Glutamatergic neuron (in vitro differentiated cells): ENCODE results near the gene UBA7. TPM values are rescaled to one million over a fixed set of nuclear protein-coding genes. Genes with fewer than 3 reads are reported as not detected.
A peak's percentile ranks its signal among the peaks of the same experiment; 100 is the strongest.

Source experiments
- DNase-seq: peaks from one replicate; pipeline ENCODE4 v3.0.0; 2022
- H3K27ac Mint-ChIP-seq: one replicate; pipeline ENCODE4 v1.8.0; 2020; ENCODE audit warnings: mild to moderate bottlenecking, mixed read lengths, inconsistent platforms; ENCODE audit not compliant: unreplicated experiment
- H3K27me3 Mint-ChIP-seq: one replicate; pipeline ENCODE4 v1.8.0; 2020; ENCODE audit warnings: mild to moderate bottlenecking, moderate library complexity, mixed read lengths, inconsistent platforms; ENCODE audit not compliant: unreplicated experiment
- H3K36me3 Mint-ChIP-seq: one replicate; pipeline ENCODE4 v1.8.0; 2020; ENCODE audit warnings: mild to moderate bottlenecking, mixed read lengths, inconsistent platforms; ENCODE audit not compliant: unreplicated experiment
- H3K4me1 Mint-ChIP-seq: one replicate; pipeline ENCODE4 v1.8.0; 2020; ENCODE audit warnings: mild to moderate bottlenecking, low read depth, mixed read lengths, inconsistent platforms; ENCODE audit not compliant: unreplicated experiment
- H3K4me3 Mint-ChIP-seq: one replicate; pipeline ENCODE4 v1.8.0; 2020; ENCODE audit warnings: mild to moderate bottlenecking, mixed read lengths, inconsistent platforms; ENCODE audit not compliant: unreplicated experiment
- H3K9me3 Mint-ChIP-seq: one replicate; pipeline ENCODE4 v1.8.0; 2020; ENCODE audit warnings: mild to moderate bottlenecking, moderate library complexity, mixed read lengths, inconsistent platforms; ENCODE audit not compliant: unreplicated experiment
- CTCF ChIP-seq: fragments of 200-600 bp; sonication (generic); IDR thresholded peaks from one replicate; pipeline ENCODE4 v1.5.0; 2021; ENCODE audit not compliant: partially characterized antibody, unreplicated experiment
- total RNA-seq: library from RNA; stranded (reverse); fragmentation: NEBNext Ultra II Directional; extraction: Animal tissue kit (Norgen Biotek cat#: 25700); gene quantifications from one replicate; pipeline ENCODE4 v1.2.1, GENCODE V29; 2021; ENCODE audit not compliant: unreplicated experiment

Gene UBA7
- total RNA-seq, 1 donor from 2014 or later: 0.54 TPM

- H3K27ac Mint-ChIP-seq: no peak overlapping the region
- H3K36me3 Mint-ChIP-seq: no peaks in the 10 kb centered on the region
- H3K4me3 Mint-ChIP-seq: no peak overlapping the region
- H3K9me3 Mint-ChIP-seq: peaks cover 3% of the 10 kb centered on the region
- H3K27me3 Mint-ChIP-seq: peaks cover 8% of the 10 kb centered on the region
- TF ChIP-seq CTCF: no peak
- no peaks in the 10 kb centered on the region for H3K4me1 Mint-ChIP-seq
- no peak for DNase-seq
Observed at GRCh38 chr3:49812916-49813496, 747 bp downstream of the UBA7 start.

- no peak for TF ChIP-seq CTCF
- Mint-ChIP-seq H3K4me3 (no peak overlapping the region), H3K27me3 (peaks cover 9% of the 10 kb centered on the region), H3K27ac (no peak overlapping the region), H3K36me3 (no peaks in the 10 kb centered on the region), H3K9me3 (peaks cover 8% of the 10 kb centered on the region), H3K4me1 (peaks cover 11% of the 10 kb centered on the region)
- DNase-seq: no peak
Observed at GRCh38 chr3:49807431-49808114, 6.2 kb downstream of the UBA7 start.

- TF ChIP-seq CTCF: no peak
- peaks cover 12% of the 10 kb centered on the region for H3K9me3 Mint-ChIP-seq
- peaks cover 13% of the 10 kb centered on the region for H3K27me3 Mint-ChIP-seq
- H3K27ac Mint-ChIP-seq: no peak overlapping the region
- no peak for DNase-seq
- H3K4me1 Mint-ChIP-seq: peaks cover 11% of the 10 kb centered on the region
- H3K36me3 Mint-ChIP-seq: no peaks in the 10 kb centered on the region
- no peak overlapping the region for H3K4me3 Mint-ChIP-seq
Observed at GRCh38 chr3:49806850-49807249, 6.9 kb downstream of the UBA7 start.

GRCh38 chr3:49805897-49806701 is 7.7 kb downstream of the UBA7 start:
- Mint-ChIP-seq H3K4me3 (peak overlapping the region; percentile 49), H3K27me3 (peaks cover 16% of the 10 kb centered on the region), H3K27ac (no peak overlapping the region), H3K36me3 (no peaks in the 10 kb centered on the region), H3K9me3 (peaks cover 13% of the 10 kb centered on the region), H3K4me1 (peaks cover 11% of the 10 kb centered on the region)
- TF ChIP-seq CTCF: no peak
- DNase-seq: no peak
